Measurements from ENCODE around the gene PTPRK.

Gene PTPRK

DNA sequence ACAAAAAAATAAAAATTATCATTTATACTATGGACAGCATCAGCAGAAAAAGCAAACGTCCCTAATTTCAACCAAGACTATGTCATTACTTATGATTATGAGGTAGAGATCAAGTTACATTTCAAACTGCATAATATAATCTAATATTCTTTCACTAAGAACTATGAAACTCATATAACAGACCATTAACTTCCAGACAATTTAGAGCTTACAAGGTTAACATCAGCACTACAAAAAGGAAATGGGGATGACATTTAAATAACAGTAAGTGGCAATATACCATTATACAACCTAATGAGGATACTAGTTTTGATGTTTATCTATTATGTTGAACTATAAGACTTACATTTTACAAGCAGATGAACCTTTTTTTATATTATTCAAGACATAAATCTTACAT, 358.6 kb downstream of the PTPRK start:
- Histone ChIP-seq H2AK5ac (ENCODE audit: low read length) (no peak overlapping the region), H2BK12ac (ENCODE audit: low read length) (no peak overlapping the region), H3K9me3 (ENCODE audit: insufficient read depth, low read depth, low read length) (no peaks in the 10 kb centered on the region), H3K14ac (ENCODE audit: low read length) (no peak overlapping the region), H2AFZ (ENCODE audit: insufficient read depth, low read length, poor library complexity) (no peak overlapping the region), H2BK120ac (ENCODE audit: insufficient read depth, low read length, poor library complexity) (no peak overlapping the region), H2BK5ac (ENCODE audit: low read depth, low read length, poor library complexity) (no peak overlapping the region), H4K8ac (ENCODE audit: low read depth, low read length) (no peak overlapping the region), H3K23ac (ENCODE audit: low read length) (no peak overlapping the region), H3K27me3 (ENCODE audit: insufficient read depth, low read length) (no peaks in the 10 kb centered on the region), H3K18ac (ENCODE audit: low read length) (no peak overlapping the region), H3K79me2 (ENCODE audit: control insufficient read depth, insufficient read depth, low read length, poor library complexity) (no peaks in the 10 kb centered on the region), H3K27ac (ENCODE audit: low read depth, low read length) (no peak overlapping the region), H4K12ac (ENCODE audit: low read depth, low read length) (no peak overlapping the region), H3K36me3 (ENCODE audit: control insufficient read depth in 1 of 2, insufficient read depth in 2 of 2, low read length in 2 of 2) (no peaks in the 10 kb centered on the region), H3K4ac (ENCODE audit: low read depth, low read length) (no peak overlapping the region), H3K4me1 (ENCODE audit: control insufficient read depth in 1 of 2, insufficient read depth in 2 of 2, low read length in 2 of 2) (no peaks in the 10 kb centered on the region), H3K79me1 (ENCODE audit: low read length) (no peaks in the 10 kb centered on the region), H4K91ac (ENCODE audit: low read depth, low read length) (no peak overlapping the region), H3K4me3 (ENCODE audit: low read depth, low read length) (no peak overlapping the region), H3K9ac (ENCODE audit: low read length) (no peak overlapping the region), H3K4me2 (ENCODE audit: low read length) (no peak overlapping the region)
- no CpG with 5 or more reads among the region's 1 CpG for WGBS (ENCODE audit: extremely low coverage, insufficient coverage, insufficient read length)
- no peak for DNase-seq

DNA sequence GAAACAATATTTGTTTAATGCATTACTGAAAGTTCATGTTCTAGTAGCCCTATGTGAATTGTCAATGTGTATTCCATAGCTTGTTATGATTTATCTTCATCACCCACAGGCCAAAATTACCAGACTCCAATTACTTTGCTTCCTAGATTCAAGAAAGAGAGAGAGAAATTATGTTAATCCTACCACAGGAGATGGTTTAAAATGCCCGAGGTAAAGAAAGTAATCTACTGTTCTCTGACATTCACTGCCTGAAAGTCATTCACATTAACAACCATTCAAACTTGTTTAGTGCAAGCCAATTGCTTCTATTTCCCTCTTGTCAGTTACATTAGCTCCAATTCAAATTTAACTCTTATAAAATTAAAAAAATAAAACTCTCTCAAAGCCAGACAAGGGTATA, 359.1 kb downstream of the PTPRK start:
- Histone ChIP-seq H3K9ac (ENCODE audit: low read length) (no peak overlapping the region), H4K8ac (ENCODE audit: low read depth, low read length) (no peak overlapping the region), H3K4me1 (ENCODE audit: control insufficient read depth in 1 of 2, insufficient read depth in 2 of 2, low read length in 2 of 2) (no peaks in the 10 kb centered on the region), H2AK5ac (ENCODE audit: low read length) (no peak overlapping the region), H4K91ac (ENCODE audit: low read depth, low read length) (no peak overlapping the region), H3K4me3 (ENCODE audit: low read depth, low read length) (no peak overlapping the region), H3K9me3 (ENCODE audit: insufficient read depth, low read depth, low read length) (no peaks in the 10 kb centered on the region), H2BK12ac (ENCODE audit: low read length) (no peak overlapping the region), H3K79me1 (ENCODE audit: low read length) (no peaks in the 10 kb centered on the region), H3K79me2 (ENCODE audit: control insufficient read depth, insufficient read depth, low read length, poor library complexity) (no peaks in the 10 kb centered on the region), H3K27me3 (ENCODE audit: insufficient read depth, low read length) (no peaks in the 10 kb centered on the region), H3K23ac (ENCODE audit: low read length) (no peak overlapping the region), H4K12ac (ENCODE audit: low read depth, low read length) (no peak overlapping the region), H3K36me3 (ENCODE audit: control insufficient read depth in 1 of 2, insufficient read depth in 2 of 2, low read length in 2 of 2) (no peaks in the 10 kb centered on the region), H3K18ac (ENCODE audit: low read length) (no peak overlapping the region), H3K4ac (ENCODE audit: low read depth, low read length) (no peak overlapping the region), H3K4me2 (ENCODE audit: low read length) (no peak overlapping the region), H3K27ac (ENCODE audit: low read depth, low read length) (no peak overlapping the region), H3K14ac (ENCODE audit: low read length) (no peak overlapping the region), H2AFZ (ENCODE audit: insufficient read depth, low read length, poor library complexity) (no peak overlapping the region), H2BK5ac (ENCODE audit: low read depth, low read length, poor library complexity) (no peak overlapping the region), H2BK120ac (ENCODE audit: insufficient read depth, low read length, poor library complexity) (no peak overlapping the region)
- WGBS (ENCODE audit: extremely low coverage, insufficient coverage, insufficient read length), result no CpG with 5 or more reads among the region's 1 CpG
- no peak for DNase-seq

DNA sequence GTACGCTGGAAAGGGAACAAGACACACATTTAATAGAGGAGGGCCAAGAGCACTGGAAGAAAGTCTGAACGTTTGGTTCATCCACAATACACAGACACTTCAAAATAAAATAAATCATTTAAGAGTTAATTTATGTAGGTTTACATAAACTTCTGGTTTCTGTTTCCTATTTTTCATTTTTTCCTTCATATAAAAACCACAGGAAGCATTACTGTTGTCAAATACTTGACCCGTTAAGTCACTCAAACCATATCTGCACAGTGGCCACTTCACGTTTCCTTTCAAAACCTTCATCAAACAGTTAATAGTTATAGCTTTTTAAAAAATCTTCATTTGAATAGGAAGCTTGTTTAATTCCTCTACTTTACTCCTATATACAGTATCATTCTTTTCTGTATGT, 361.9 kb downstream of the PTPRK start:
- Histone ChIP-seq H4K8ac (ENCODE audit: low read depth, low read length) (no peak overlapping the region), H3K9ac (ENCODE audit: low read length) (no peak overlapping the region), H3K4ac (ENCODE audit: low read depth, low read length) (no peak overlapping the region), H3K9me3 (ENCODE audit: insufficient read depth, low read depth, low read length) (no peaks in the 10 kb centered on the region), H4K91ac (ENCODE audit: low read depth, low read length) (no peak overlapping the region), H3K27ac (ENCODE audit: low read depth, low read length) (no peak overlapping the region), H3K27me3 (ENCODE audit: insufficient read depth, low read length) (no peaks in the 10 kb centered on the region), H4K12ac (ENCODE audit: low read depth, low read length) (no peak overlapping the region), H3K36me3 (ENCODE audit: control insufficient read depth in 1 of 2, insufficient read depth in 2 of 2, low read length in 2 of 2) (no peaks in the 10 kb centered on the region), H3K4me1 (ENCODE audit: control insufficient read depth in 1 of 2, insufficient read depth in 2 of 2, low read length in 2 of 2) (no peaks in the 10 kb centered on the region), H2AK5ac (ENCODE audit: low read length) (no peak overlapping the region), H3K14ac (ENCODE audit: low read length) (no peak overlapping the region), H2AFZ (ENCODE audit: insufficient read depth, low read length, poor library complexity) (no peak overlapping the region), H2BK12ac (ENCODE audit: low read length) (no peak overlapping the region), H3K18ac (ENCODE audit: low read length) (no peak overlapping the region), H3K79me2 (ENCODE audit: control insufficient read depth, insufficient read depth, low read length, poor library complexity) (no peaks in the 10 kb centered on the region), H3K79me1 (ENCODE audit: low read length) (no peaks in the 10 kb centered on the region), H3K4me3 (ENCODE audit: low read depth, low read length) (no peak overlapping the region), H2BK120ac (ENCODE audit: insufficient read depth, low read length, poor library complexity) (no peak overlapping the region), H3K4me2 (ENCODE audit: low read length) (no peak overlapping the region), H3K23ac (ENCODE audit: low read length) (no peak overlapping the region), H2BK5ac (ENCODE audit: low read depth, low read length, poor library complexity) (no peak overlapping the region)
- DNase-seq, result no peak
- WGBS (ENCODE audit: extremely low coverage, insufficient coverage, insufficient read length), result no CpG with 5 or more reads among the region's 4 CpGs

DNA sequence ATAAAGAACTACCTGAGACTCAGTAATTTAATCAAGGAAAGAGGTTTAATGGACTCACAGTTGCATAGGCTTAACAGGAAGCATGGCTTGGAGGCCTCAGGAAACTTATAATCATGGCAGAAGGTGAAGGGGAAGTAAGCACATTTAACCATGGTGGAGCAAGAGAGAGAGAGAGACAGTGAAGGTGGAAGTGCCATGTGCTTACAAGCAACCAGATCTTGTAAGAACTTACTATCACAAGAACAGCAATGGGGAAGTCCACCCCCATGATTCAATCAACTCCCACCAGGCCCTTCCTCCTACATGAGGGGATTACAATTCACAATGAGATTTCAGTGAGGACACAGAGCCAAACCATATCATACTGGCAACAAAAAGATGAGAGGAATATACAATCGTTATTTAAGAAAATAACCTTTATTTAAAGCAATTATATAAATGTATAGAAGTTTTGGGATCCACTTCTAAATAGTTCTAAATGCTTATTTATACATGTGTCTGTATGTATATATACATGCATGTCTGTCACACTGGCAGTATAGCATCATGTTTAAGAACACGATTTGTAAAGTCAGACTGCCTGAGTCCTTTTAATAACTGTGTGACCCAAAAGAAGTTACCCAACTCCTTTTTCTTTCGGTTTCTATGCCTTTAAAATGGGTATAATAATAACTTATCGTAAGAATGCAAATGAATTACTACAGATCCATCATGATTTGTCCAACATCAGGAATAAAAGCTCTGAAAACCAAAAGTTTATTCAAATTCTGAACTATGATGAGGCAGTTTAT, 363.9 kb downstream of the PTPRK start:
- Histone ChIP-seq H3K27ac (ENCODE audit: low read depth, low read length) (no peak overlapping the region), H2BK5ac (ENCODE audit: low read depth, low read length, poor library complexity) (no peak overlapping the region), H3K4me1 (ENCODE audit: control insufficient read depth in 1 of 2, insufficient read depth in 2 of 2, low read length in 2 of 2) (no peaks in the 10 kb centered on the region), H3K79me1 (ENCODE audit: low read length) (no peaks in the 10 kb centered on the region), H3K4me3 (ENCODE audit: low read depth, low read length) (no peak overlapping the region), H2AK5ac (ENCODE audit: low read length) (no peak overlapping the region), H3K27me3 (ENCODE audit: insufficient read depth, low read length) (no peaks in the 10 kb centered on the region), H3K36me3 (ENCODE audit: control insufficient read depth in 1 of 2, insufficient read depth in 2 of 2, low read length in 2 of 2) (no peaks in the 10 kb centered on the region), H2AFZ (ENCODE audit: insufficient read depth, low read length, poor library complexity) (no peak overlapping the region), H3K23ac (ENCODE audit: low read length) (no peak overlapping the region), H4K91ac (ENCODE audit: low read depth, low read length) (no peak overlapping the region), H3K4me2 (ENCODE audit: low read length) (no peak overlapping the region), H3K79me2 (ENCODE audit: control insufficient read depth, insufficient read depth, low read length, poor library complexity) (no peaks in the 10 kb centered on the region), H4K8ac (ENCODE audit: low read depth, low read length) (no peak overlapping the region), H3K9me3 (ENCODE audit: insufficient read depth, low read depth, low read length) (no peaks in the 10 kb centered on the region), H3K4ac (ENCODE audit: low read depth, low read length) (no peak overlapping the region), H3K14ac (ENCODE audit: low read length) (no peak overlapping the region), H3K18ac (ENCODE audit: low read length) (no peak overlapping the region), H4K12ac (ENCODE audit: low read depth, low read length) (no peak overlapping the region), H2BK120ac (ENCODE audit: insufficient read depth, low read length, poor library complexity) (no peak overlapping the region), H3K9ac (ENCODE audit: low read length) (no peak overlapping the region), H2BK12ac (ENCODE audit: low read length) (no peak overlapping the region)
- DNase-seq, result no peak
- no CpG with 5 or more reads among the region's 4 CpGs for WGBS (ENCODE audit: extremely low coverage, insufficient coverage, insufficient read length)
